HepG2 (cell line): ENCODE data around the gene YY1.

Experiments
- BCLAF1 ChIP-seq: fragments of 450-650 bp; IDR thresholded peaks from 2 replicates; pipeline ENCODE4 v1.6.1; 2017; ENCODE audit warnings: mild to moderate bottlenecking
- CTCF ChIP-seq: sonication (generic); formaldehyde crosslinking; IDR thresholded peaks from 2 replicates; pipeline ENCODE4 v1.5.0; 2020; ENCODE audit warnings: mild to moderate bottlenecking, missing genetic modification reagents, moderate library complexity
- EZH2 ChIP-seq: conservative IDR thresholded peaks from 2 replicates; pipeline ENCODE4 v1.6.1; 2012; ENCODE audit warnings: mild to moderate bottlenecking, low read depth, low read length, moderate library complexity
- KAT8 ChIP-seq: IDR thresholded peaks from 2 replicates; pipeline ENCODE4 v1.6.1; 2016; ENCODE audit warnings: missing genetic modification reagents, missing compliant biosample characterization
- NCOA2 ChIP-seq: sonication (generic); formaldehyde crosslinking; IDR thresholded peaks from 2 replicates; pipeline ENCODE4 v1.8.0; 2022; ENCODE audit warnings: inconsistent platforms
- POLR2A ChIP-seq, 2 experiments: IDR thresholded peaks; 2 replicates each; pipeline ENCODE4 v1.6.1; 2011; ENCODE audit warnings: low read depth in 2 of 2, low read length in 2 of 2, mild to moderate bottlenecking in 1 of 2, moderate library complexity in 1 of 2; ENCODE audit not compliant: insufficient read depth in 1 of 2
- RFXANK ChIP-seq: IDR thresholded peaks from 2 replicates; pipeline ENCODE4 v1.6.1; 2016
- SP5 ChIP-seq: IDR thresholded peaks from 2 replicates; pipeline ENCODE4 v1.6.1; 2016; ENCODE audit warnings: low read depth, borderline replicate concordance
- YY1 ChIP-seq: IDR thresholded peaks from 2 replicates; pipeline ENCODE4 v1.6.1; 2011; ENCODE audit warnings: low read length, low read depth, moderate library complexity, mild to moderate bottlenecking; ENCODE audit not compliant: insufficient read depth, insufficient replicate concordance
- ZFP82 ChIP-seq: sonication (generic); formaldehyde crosslinking; IDR thresholded peaks from 2 replicates; pipeline ENCODE4 v1.5.1; 2020; ENCODE audit warnings: mild to moderate bottlenecking, missing genetic modification reagents, borderline replicate concordance

- TF ChIP-seq EZH2 (no peak), CTCF (CRISPR knock-in tag) (no peak), ZFP82 (CRISPR knock-in tag) (no peak), RFXANK (CRISPR knock-in tag) (no peak), SP5 (no peak), BCLAF1 (no peak), YY1 (no peak), POLR2A (IDR thresholded peaks at IDR 0.05; ENCODE audit: insufficient read depth in 1 of 2, low read depth in 2 of 2, low read length in 2 of 2) (no peak), NCOA2 (CRISPR knock-in tag) (no peak), KAT8 (CRISPR knock-in tag) (no peak)
These were observed 2.1 kb upstream of the YY1 start for GRCh38 chr14:100236881-100237280.
